ENCODE measurements around the gene OR1S2.

DNA sequence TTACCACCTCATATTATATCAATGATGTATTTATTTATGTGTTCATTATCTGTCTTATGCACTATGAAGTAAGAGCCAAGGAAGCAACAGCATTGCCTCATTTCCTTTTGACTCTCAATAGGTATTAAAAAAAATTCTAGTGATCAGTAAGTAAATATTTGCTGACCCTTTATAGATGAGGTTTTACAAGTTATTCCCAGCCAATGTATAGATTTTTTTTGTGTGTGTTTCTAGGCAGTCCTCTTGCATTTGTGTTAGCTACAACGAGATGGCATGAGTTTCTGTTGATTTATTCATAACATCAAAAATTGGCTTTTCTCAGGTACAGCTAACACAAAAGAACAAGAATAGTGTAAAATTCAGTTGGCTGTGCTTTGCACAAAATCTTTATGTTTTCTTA is 4.7 kb downstream of the OR1S2 start:
- TF ChIP-seq, protein P1, sequence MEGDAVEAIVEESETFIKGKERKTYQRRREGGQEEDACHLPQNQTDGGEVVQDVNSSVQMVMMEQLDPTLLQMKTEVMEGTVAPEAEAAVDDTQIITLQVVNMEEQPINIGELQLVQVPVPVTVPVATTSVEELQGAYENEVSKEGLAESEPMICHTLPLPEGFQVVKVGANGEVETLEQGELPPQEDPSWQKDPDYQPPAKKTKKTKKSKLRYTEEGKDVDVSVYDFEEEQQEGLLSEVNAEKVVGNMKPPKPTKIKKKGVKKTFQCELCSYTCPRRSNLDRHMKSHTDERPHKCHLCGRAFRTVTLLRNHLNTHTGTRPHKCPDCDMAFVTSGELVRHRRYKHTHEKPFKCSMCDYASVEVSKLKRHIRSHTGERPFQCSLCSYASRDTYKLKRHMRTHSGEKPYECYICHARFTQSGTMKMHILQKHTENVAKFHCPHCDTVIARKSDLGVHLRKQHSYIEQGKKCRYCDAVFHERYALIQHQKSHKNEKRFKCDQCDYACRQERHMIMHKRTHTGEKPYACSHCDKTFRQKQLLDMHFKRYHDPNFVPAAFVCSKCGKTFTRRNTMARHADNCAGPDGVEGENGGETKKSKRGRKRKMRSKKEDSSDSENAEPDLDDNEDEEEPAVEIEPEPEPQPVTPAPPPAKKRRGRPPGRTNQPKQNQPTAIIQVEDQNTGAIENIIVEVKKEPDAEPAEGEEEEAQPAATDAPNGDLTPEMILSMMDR (IDR thresholded peaks at IDR 0.05), result no peak
- TF ChIP-seq POLR2A (IDR thresholded peaks at IDR 0.05) (no peak), POLR2AphosphoS5 (IDR thresholded peaks at IDR 0.05) (no peak)
